NB4 (cell line): ENCODE measurements around the gene LRRC8B.

Source experiments
- MYC ChIP-seq: IDR thresholded peaks from 2 replicates; pipeline ENCODE4 v1.6.1; 2011; ENCODE audit warnings: low read depth, low read length
- POLR2A ChIP-seq: IDR thresholded peaks from 2 replicates; pipeline ENCODE4 v1.6.1; 2011; ENCODE audit warnings: mild to moderate bottlenecking; ENCODE audit not compliant: insufficient read length; ENCODE audit errors: extremely low read depth
- TF ChIP-seq, protein P1 (sequence below): IDR thresholded peaks from one replicate; pipeline ENCODE4 v1.5.1; 2012; ENCODE audit warnings: low read depth, low read length

DNA sequence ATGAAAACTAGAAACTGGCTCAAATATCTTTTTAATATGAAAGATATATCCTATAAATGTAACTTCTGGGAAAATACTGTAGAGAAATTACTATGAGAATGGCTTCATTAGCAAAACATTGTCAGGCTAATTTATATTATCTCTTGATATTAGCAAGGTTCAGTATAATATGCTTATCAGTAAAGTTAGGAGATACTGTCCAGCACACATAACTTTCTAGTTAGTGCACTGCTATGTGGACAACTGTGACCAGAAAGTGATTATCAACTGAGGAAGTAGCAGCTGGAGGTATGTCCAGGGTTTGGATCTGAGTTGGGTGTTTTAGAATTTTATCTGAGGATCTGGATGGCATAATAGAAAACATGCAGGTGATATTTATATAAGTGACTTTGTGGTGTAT, 115.8 kb downstream of the LRRC8B start:
- TF ChIP-seq POLR2A (no peak), MYC (no peak)
- TF ChIP-seq, protein P1, sequence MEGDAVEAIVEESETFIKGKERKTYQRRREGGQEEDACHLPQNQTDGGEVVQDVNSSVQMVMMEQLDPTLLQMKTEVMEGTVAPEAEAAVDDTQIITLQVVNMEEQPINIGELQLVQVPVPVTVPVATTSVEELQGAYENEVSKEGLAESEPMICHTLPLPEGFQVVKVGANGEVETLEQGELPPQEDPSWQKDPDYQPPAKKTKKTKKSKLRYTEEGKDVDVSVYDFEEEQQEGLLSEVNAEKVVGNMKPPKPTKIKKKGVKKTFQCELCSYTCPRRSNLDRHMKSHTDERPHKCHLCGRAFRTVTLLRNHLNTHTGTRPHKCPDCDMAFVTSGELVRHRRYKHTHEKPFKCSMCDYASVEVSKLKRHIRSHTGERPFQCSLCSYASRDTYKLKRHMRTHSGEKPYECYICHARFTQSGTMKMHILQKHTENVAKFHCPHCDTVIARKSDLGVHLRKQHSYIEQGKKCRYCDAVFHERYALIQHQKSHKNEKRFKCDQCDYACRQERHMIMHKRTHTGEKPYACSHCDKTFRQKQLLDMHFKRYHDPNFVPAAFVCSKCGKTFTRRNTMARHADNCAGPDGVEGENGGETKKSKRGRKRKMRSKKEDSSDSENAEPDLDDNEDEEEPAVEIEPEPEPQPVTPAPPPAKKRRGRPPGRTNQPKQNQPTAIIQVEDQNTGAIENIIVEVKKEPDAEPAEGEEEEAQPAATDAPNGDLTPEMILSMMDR, result no peak
